Mesenchymal stem cell (in vitro differentiated cells and primary cell): ENCODE measurements around the gene MUC4.
"Not testable (repeated sequence)": the region's sequence is repeated elsewhere in the genome, so short reads cannot be mapped to it uniquely, and the experiment has no call there.

Experiments used
- DNase-seq: peaks from one replicate; pipeline ENCODE4 v3.0.0-alpha.2; 2013
- H2AFZ ChIP-seq: one replicate; pipeline ENCODE4 v1.6.1; 2013; ENCODE audit warnings: low read depth, mild to moderate bottlenecking, control low read depth, inconsistent platforms, low read length, moderate library complexity
- H2AK5ac ChIP-seq: 2 replicates; pipeline ENCODE4 v1.6.1; 2013; ENCODE audit warnings: low read length, moderate library complexity, mild to moderate bottlenecking, inconsistent platforms; ENCODE audit not compliant: severe bottlenecking
- H2BK120ac ChIP-seq: one replicate; pipeline ENCODE4 v1.6.1; 2013; ENCODE audit warnings: low read depth, mild to moderate bottlenecking, inconsistent platforms, low read length, moderate library complexity
- H2BK12ac ChIP-seq, 2 experiments: one replicate each; pipeline ENCODE4 v1.6.1; 2013; ENCODE audit warnings: inconsistent platforms in 2 of 2, low read length in 2 of 2, mild to moderate bottlenecking in 2 of 2, moderate library complexity in 2 of 2, control low read depth in 1 of 2
- H2BK15ac ChIP-seq: one replicate; pipeline ENCODE4 v1.6.1; 2013; ENCODE audit warnings: mild to moderate bottlenecking, low read depth, inconsistent platforms; ENCODE audit not compliant: poor library complexity, severe bottlenecking
- H2BK5ac ChIP-seq: 2 replicates; pipeline ENCODE4 v1.6.1; 2013; ENCODE audit warnings: low read depth, mild to moderate bottlenecking, low read length, control low read depth, inconsistent platforms; ENCODE audit not compliant: poor library complexity, severe bottlenecking
- H3K14ac ChIP-seq, 2 experiments: one replicate each; pipeline ENCODE4 v1.6.1; 2013; ENCODE audit warnings: inconsistent platforms in 2 of 2, low read length in 2 of 2, control low read depth in 1 of 2, mild to moderate bottlenecking in 1 of 2, moderate library complexity in 1 of 2
- H3K18ac ChIP-seq, 2 experiments: one replicate each; pipeline ENCODE4 v1.6.1; 2013; ENCODE audit warnings: inconsistent platforms in 2 of 2, low read length in 2 of 2, control low read depth in 1 of 2, low read depth in 1 of 2, mild to moderate bottlenecking in 1 of 2
- H3K23ac ChIP-seq, 2 experiments: one replicate each; pipeline ENCODE4 v1.6.1; 2013; ENCODE audit warnings: inconsistent platforms in 2 of 2, low read length in 2 of 2, mild to moderate bottlenecking in 2 of 2, moderate library complexity in 2 of 2, control low read depth in 1 of 2
- H3K27ac ChIP-seq: 2 replicates; pipeline ENCODE4 v1.5.1; 2013; ENCODE audit warnings: mild to moderate bottlenecking, moderate library complexity, low read length, control low read depth, inconsistent platforms; ENCODE audit not compliant: poor library complexity, severe bottlenecking
- H3K27me3 ChIP-seq, 2 experiments: 2 replicates each; pipeline versions ENCODE4 v1.6.1 to v1.7.0; 2013; ENCODE audit warnings: low read length in 2 of 2, mild to moderate bottlenecking in 2 of 2, moderate library complexity in 2 of 2, control low read depth in 1 of 2, inconsistent platforms in 1 of 2; ENCODE audit not compliant: control insufficient read depth in 1 of 2, insufficient read depth in 1 of 2
- H3K36me3 ChIP-seq, 2 experiments: 2 replicates each; pipeline versions ENCODE4 v1.6.1 to v1.7.0; 2013; ENCODE audit warnings: low read length in 2 of 2, control low read depth in 1 of 2, inconsistent platforms in 1 of 2, low read depth in 1 of 2, mild to moderate bottlenecking in 1 of 2; ENCODE audit not compliant: insufficient read depth in 2 of 2, control insufficient read depth in 1 of 2
- H3K4ac ChIP-seq, 2 experiments: one replicate each; pipeline ENCODE4 v1.6.1; 2013; ENCODE audit warnings: inconsistent platforms in 2 of 2, low read length in 2 of 2, mild to moderate bottlenecking in 2 of 2, moderate library complexity in 2 of 2, control low read depth in 1 of 2, low read depth in 1 of 2
- H3K4me1 ChIP-seq: 2 replicates; pipeline ENCODE4 v1.6.1; 2013; ENCODE audit warnings: low read depth, low read length, control low read depth; ENCODE audit not compliant: control insufficient read depth, insufficient read depth
- H3K4me2 ChIP-seq: 2 replicates; pipeline ENCODE4 v1.6.1; 2013; ENCODE audit warnings: low read length, mild to moderate bottlenecking, inconsistent platforms; ENCODE audit not compliant: poor library complexity, severe bottlenecking
- H3K4me3 ChIP-seq, 2 experiments: 2 replicates each; pipeline versions ENCODE4 v1.5.1 to v1.7.0; 2013; ENCODE audit warnings: low read length in 2 of 2, mild to moderate bottlenecking in 2 of 2, control low read depth in 1 of 2, low read depth in 1 of 2; ENCODE audit not compliant: insufficient read depth in 1 of 2
- H3K79me1 ChIP-seq: replicated peaks from 2 replicates; pipeline ENCODE4 v1.6.1; 2013; ENCODE audit warnings: mild to moderate bottlenecking, control low read depth, low read length, inconsistent platforms; ENCODE audit not compliant: poor library complexity, severe bottlenecking
- H3K9ac ChIP-seq: 2 replicates; pipeline ENCODE4 v1.7.0; 2013; ENCODE audit warnings: mild to moderate bottlenecking, low read length, moderate library complexity
- H3K9me3 ChIP-seq: 2 replicates; pipeline ENCODE4 v1.7.0; 2013; ENCODE audit warnings: mild to moderate bottlenecking, low read length; ENCODE audit not compliant: control insufficient read depth
- H4K8ac ChIP-seq: one replicate; pipeline ENCODE4 v1.6.1; 2013; ENCODE audit warnings: inconsistent platforms, mild to moderate bottlenecking, low read length, moderate library complexity
- H4K91ac ChIP-seq: one replicate; pipeline ENCODE4 v1.6.1; 2013; ENCODE audit warnings: mild to moderate bottlenecking, low read length, inconsistent platforms
- WGBS: methylation state at CpG from one replicate; pipeline ENCODE4 v1.1.7; 2013; ENCODE audit warnings: mixed read lengths; 5-methylcytosine and 5-hydroxymethylcytosine counted together

MUC4 gene

DNA sequence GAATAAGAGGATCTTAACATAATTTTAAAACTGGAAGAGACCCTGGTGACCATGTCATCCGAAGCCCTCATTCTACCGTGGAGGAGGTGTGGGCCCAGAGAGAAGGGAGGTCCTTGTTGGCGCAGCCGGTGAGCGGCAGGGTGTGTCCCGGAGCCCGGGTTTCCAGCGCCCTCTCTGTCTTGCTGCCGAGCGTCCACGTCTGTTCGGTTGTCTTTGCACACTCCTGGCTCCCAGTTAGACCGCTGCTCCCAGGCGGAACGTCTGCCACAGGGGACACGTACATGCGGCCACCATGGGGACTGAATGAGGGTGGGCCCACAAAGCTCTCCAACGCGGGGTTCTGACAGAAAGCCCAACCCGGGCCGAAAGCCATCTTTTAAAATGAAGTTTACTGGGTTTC lies 6.6 kb upstream of the MUC4 start:
- Histone ChIP-seq H3K79me1 (no peaks in the 10 kb centered on the region), H3K4me1 (peaks cover 9% of the 10 kb centered on the region), H3K9me3 (no peaks in the 10 kb centered on the region), H2BK12ac (no peak overlapping the region), H3K23ac (no peak overlapping the region), H2AFZ (no peak overlapping the region), H3K36me3 (no peaks in the 10 kb centered on the region), H2BK15ac (no peak overlapping the region), H3K4me2 (no peak overlapping the region), H3K27me3 (peaks cover 14 to 58% of the 10 kb centered on the region in 2 experiments), H4K8ac (no peak overlapping the region), H3K14ac (no peak overlapping the region), H3K9ac (no peak overlapping the region), H2BK5ac (no peak overlapping the region), H3K27ac (no peak overlapping the region), H2AK5ac (no peak overlapping the region), H4K91ac (no peak overlapping the region), H3K4ac (no peak overlapping the region), H3K18ac (no peak overlapping the region), H3K4me3 (no peak overlapping the region), H2BK120ac (no peak overlapping the region)
- WGBS, result 91% methylated on average over 16 of the region's 21 CpGs
- no peak for DNase-seq

DNA sequence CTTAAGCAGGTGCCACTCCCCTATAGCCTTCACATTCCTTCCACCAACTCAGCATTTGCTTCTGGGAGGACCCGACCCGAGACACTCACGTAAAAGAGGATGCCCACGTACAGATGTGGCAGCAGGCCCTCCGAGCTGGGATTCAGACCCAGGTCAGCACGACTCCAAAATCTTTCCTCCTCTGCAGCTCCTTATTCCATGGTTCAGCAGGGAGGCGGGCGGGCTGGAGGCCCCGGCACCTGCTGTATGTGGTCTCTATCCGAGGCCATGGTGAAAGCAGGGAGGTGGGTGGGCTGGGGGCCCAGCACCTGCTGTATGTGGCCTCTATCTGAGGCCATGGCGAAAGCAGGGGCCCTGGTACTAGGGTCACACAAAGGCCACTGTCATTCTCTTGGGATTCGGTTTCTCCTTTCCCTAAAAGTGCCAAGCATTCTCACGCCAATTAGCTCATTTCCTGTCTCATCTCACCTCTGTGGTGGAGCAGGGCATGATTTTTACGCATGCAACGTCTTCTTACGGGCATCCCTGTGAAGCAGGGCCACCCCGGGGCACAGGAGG lies 5.9 kb upstream of the MUC4 start:
- Histone ChIP-seq H3K4me3 (no peak overlapping the region), H4K8ac (no peak overlapping the region), H2BK5ac (no peak overlapping the region), H3K79me1 (no peaks in the 10 kb centered on the region), H3K14ac (no peak overlapping the region), H3K4ac (no peak overlapping the region), H3K9me3 (no peaks in the 10 kb centered on the region), H3K9ac (no peak overlapping the region), H4K91ac (no peak overlapping the region), H2AFZ (no peak overlapping the region), H3K27me3 (peaks cover 15 to 62% of the 10 kb centered on the region in 2 experiments), H2BK120ac (no peak overlapping the region), H3K4me2 (no peak overlapping the region), H3K23ac (no peak overlapping the region), H3K36me3 (no peaks in the 10 kb centered on the region), H2BK12ac (no peak overlapping the region), H2AK5ac (no peak overlapping the region), H3K18ac (no peak overlapping the region), H2BK15ac (no peak overlapping the region), H3K27ac (no peak overlapping the region), H3K4me1 (peaks cover 9% of the 10 kb centered on the region)
- no peak for DNase-seq
- WGBS, result 83% methylated on average over 17 of the region's 17 CpGs

DNA sequence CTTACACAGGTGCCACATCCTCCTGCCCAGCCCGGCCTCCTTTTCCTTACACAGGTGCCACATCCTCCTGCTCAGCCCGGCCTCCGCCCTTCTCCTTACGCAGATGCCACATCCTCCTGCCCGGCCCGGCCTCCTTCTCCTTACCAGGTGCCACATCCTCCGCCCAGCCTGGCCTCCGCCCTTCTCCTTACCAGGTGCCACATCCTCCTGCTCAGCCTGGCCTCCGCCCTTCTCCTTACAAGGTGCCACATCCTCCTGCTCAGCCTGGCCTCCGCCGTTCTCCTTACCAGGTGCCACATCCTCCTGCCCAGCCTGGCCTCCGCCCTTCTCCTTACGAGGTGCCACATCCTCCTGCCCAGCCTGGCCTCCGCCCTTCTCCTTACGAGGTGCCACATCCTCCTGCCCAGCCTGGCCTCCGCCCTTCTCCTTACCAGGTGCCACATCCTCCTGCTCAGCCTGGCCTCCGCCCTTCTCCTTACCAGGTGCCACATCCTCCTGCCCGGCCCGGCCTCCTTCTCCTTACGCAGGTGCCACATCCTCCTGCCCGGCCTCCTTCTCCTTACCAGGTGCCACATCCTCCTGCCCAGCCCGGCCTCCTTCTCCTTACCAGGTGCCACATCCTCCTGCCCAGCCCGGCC lies 4.7 kb upstream of the MUC4 start:
- H4K8ac ChIP-seq, H2AK5ac ChIP-seq, H3K9me3 ChIP-seq, H4K91ac ChIP-seq, H3K4me2 ChIP-seq, H2BK5ac ChIP-seq, H3K36me3 ChIP-seq, H3K79me1 ChIP-seq, H3K18ac ChIP-seq, DNase-seq, H3K23ac ChIP-seq, H2AFZ ChIP-seq, H3K14ac ChIP-seq, H2BK120ac ChIP-seq, H2BK15ac ChIP-seq, H3K9ac ChIP-seq, H3K4me1 ChIP-seq, H3K4me3 ChIP-seq, H3K27ac ChIP-seq, H2BK12ac ChIP-seq, H3K4ac ChIP-seq: not testable (repeated sequence)
- H3K27me3 ChIP-seq, result peaks cover 23 to 63% of the 10 kb centered on the region in 2 experiments
- 97% methylated on average over 23 of the region's 23 CpGs for WGBS

DNA sequence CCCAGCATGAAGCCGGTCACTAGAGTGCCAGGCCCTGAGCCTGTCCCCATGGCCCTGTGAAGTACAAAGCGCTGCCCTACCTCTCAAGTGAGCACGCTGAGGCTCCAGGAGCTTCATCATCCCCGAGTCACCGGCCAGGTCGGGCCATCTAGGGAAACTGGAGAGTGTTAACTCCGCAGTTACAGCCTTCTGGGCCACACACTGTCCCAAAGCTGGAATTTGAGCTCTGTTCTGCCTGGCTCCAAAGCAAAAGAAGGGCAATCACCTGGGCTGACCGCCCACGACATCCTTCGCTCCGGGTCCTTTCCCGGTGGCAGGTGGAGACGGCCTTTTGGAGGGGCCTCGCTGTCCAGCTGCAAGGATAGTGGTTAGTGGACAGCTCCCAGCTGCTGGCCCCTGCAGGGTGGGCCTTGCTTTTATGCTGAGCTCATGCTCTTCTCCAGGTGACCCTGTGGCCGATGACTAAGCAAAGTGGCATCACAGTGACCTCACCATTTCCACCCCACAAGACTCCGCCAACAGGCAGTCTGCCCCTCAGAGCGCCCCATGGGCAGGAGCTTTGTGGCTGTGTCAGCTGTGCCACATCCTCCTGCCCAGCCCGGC lies 3.5 kb upstream of the MUC4 start:
- no peak overlapping the region for H2AK5ac ChIP-seq
- no peak overlapping the region for H3K4me2 ChIP-seq
- H3K18ac ChIP-seq, result no peak overlapping the region
- no peak overlapping the region for H4K8ac ChIP-seq
- no peak overlapping the region for H3K27ac ChIP-seq
- no peaks in the 10 kb centered on the region for H3K79me1 ChIP-seq
- no peak overlapping the region for H2BK15ac ChIP-seq
- WGBS, result 72% methylated on average over 16 of the region's 18 CpGs
- no peak overlapping the region for H3K4ac ChIP-seq
- H2AFZ ChIP-seq, result no peak overlapping the region
- H3K14ac ChIP-seq, result no peak overlapping the region
- DNase-seq, result no peak
- H3K9me3 ChIP-seq, result no peaks in the 10 kb centered on the region
- H3K4me1 ChIP-seq, result peaks cover 11% of the 10 kb centered on the region
- no peaks in the 10 kb centered on the region for H3K36me3 ChIP-seq
- H3K4me3 ChIP-seq, result no peak overlapping the region
- no peak overlapping the region for H2BK5ac ChIP-seq
- no peak overlapping the region for H2BK12ac ChIP-seq
- no peak overlapping the region for H3K9ac ChIP-seq
- H4K91ac ChIP-seq, result no peak overlapping the region
- H3K27me3 ChIP-seq, result peaks cover 17 to 60% of the 10 kb centered on the region in 2 experiments
- no peak overlapping the region for H2BK120ac ChIP-seq
- H3K23ac ChIP-seq, result no peak overlapping the region
